ENCODE results near the gene C7orf33. TPM values are rescaled to one million over a fixed set of nuclear protein-coding genes. Genes with fewer than 3 reads are reported as not detected.

The C7orf33 gene
- total RNA-seq, 2 experiments from 2014 or later: not detected

Other genes starting within 250 kb of the C7orf33 start
- gene CUL1, start 108.1 kb downstream of the C7orf33 start, total RNA-seq: 10 to 100 TPM; 81.2 to 84.0 TPM

All from activated CD8-positive, alpha-beta memory T cell treated with anti-CD3 and anti-CD28 coated beads for 36 hours (primary cell).